K562 (cell line): ENCODE measurements around the gene TASP1. TPM values are rescaled to one million over a fixed set of nuclear protein-coding genes. Genes with fewer than 3 reads are reported as not detected.

Source experiments
- ATAC-seq: fragments of 200-7000 bp; cut with Tn5 transposase; 3 replicates; pipeline ENCODE4 v1.9.1; 2020; ENCODE audit warnings: moderate library complexity
- BruUV-seq: library from RNA; stranded (reverse); fragments of 400-500 nt; replicated peaks from 2 replicates; lab custom pipeline; 2021; lab: Mats Ljungman, UMichigan
- CTCF ChIA-PET: fragments of 300-600 bp; formaldehyde crosslinking; extraction: SDS; loops from one replicate; lab custom pipeline; 2021; ENCODE audit warnings: low intra/inter-chr PET ratio; lab: Yijun Ruan, JAX
- POLR2A ChIA-PET: fragments of 300-600, 350-650 bp; sonication (Branson Sonifier 250); formaldehyde crosslinking; extraction: SDS; loops from one replicate; lab custom pipeline; 2021; ENCODE audit warnings: antibody characterized with exemption, inconsistent platforms; lab: Yijun Ruan, JAX
- DNase-seq, 4 experiments: peaks; one replicate each; pipeline versions ENCODE4 v3.0.0 to v3.0.0-alpha.2; 2011 to 2018; ENCODE audit warnings: low spot score in 3 of 4, mixed read lengths in 3 of 4; ENCODE audit errors: extremely low read depth in 1 of 4
- FAIRE-seq: peaks from 2 replicates; lab custom pipeline; 2011; peaks lifted over from hg19 to GRCh38; lab: Jason Lieb, UNC
- H2AFZ ChIP-seq: 2 replicates; pipeline ENCODE4 v1.6.0; 2011; ENCODE audit warnings: low read depth, low read length, control low read depth, inconsistent platforms
- H3K27ac ChIP-seq: fragments of 200-600 bp; 3 replicates; pipeline ENCODE4 v1.8.0; 2011; ENCODE audit warnings: low read depth, mild to moderate bottlenecking, control low read depth, inconsistent platforms, low read length, moderate library complexity, mixed read lengths; ENCODE audit errors: extremely low read depth
- H3K27me3 ChIP-seq, 2 experiments: fragments of 300-600 bp in 1 of 2; 2 replicates in 1 of 2; 3 replicates in 1 of 2; pipeline versions ENCODE4 v1.6.0 to v1.8.0; 2011; ENCODE audit warnings: inconsistent platforms in 2 of 2, low read length in 2 of 2, mild to moderate bottlenecking in 1 of 2, mixed read lengths in 1 of 2, moderate library complexity in 1 of 2; ENCODE audit not compliant: control insufficient read depth in 2 of 2, insufficient read depth in 2 of 2
- H3K36me3 ChIP-seq: fragments of 300-600 bp; 3 replicates; pipeline ENCODE4 v1.8.0; 2011; ENCODE audit warnings: mild to moderate bottlenecking, low read length, inconsistent platforms; ENCODE audit not compliant: control insufficient read depth, insufficient read depth
- H3K4me1 ChIP-seq, 2 experiments: fragments of 200-600 bp in 1 of 2; replicated peaks in 1 of 2; 2 replicates in 1 of 2; 3 replicates in 1 of 2; pipeline versions ENCODE4 v1.5.1 to v1.8.0; 2011; ENCODE audit warnings: inconsistent platforms in 2 of 2, low read length in 2 of 2, mild to moderate bottlenecking in 1 of 2, mixed read lengths in 1 of 2, moderate library complexity in 1 of 2; ENCODE audit not compliant: control insufficient read depth in 2 of 2, insufficient read depth in 2 of 2
- H3K4me2 ChIP-seq: 2 replicates; pipeline ENCODE4 v1.6.1; 2011; ENCODE audit warnings: low read length, control low read depth, inconsistent platforms, mixed read lengths; ENCODE audit not compliant: insufficient read depth
- H3K4me3 ChIP-seq: fragments of 200-600 bp; sonication (generic), shearing (Covaris generic); 2 replicates; pipeline ENCODE4 v1.5.1; 2016; ENCODE audit warnings: control low read depth, inconsistent platforms
- H3K79me2 ChIP-seq: fragments of 200-600 bp; 3 replicates; pipeline ENCODE4 v1.8.0; 2011; ENCODE audit warnings: low read length, inconsistent platforms; ENCODE audit not compliant: control insufficient read depth, insufficient read depth
- H3K9ac ChIP-seq, 2 experiments: 2 replicates each; pipeline versions ENCODE4 v1.6.0 to v1.6.1; 2011; ENCODE audit warnings: low read depth in 2 of 2, low read length in 2 of 2, control low read depth in 1 of 2, inconsistent platforms in 1 of 2, mild to moderate bottlenecking in 1 of 2, mixed read lengths in 1 of 2; ENCODE audit not compliant: insufficient read depth in 1 of 2
- H3K9me1 ChIP-seq: one replicate; pipeline ENCODE4 v1.6.0; 2011; ENCODE audit warnings: inconsistent platforms, mild to moderate bottlenecking, low read length, moderate library complexity; ENCODE audit not compliant: control insufficient read depth, insufficient read depth
- H3K9me3 ChIP-seq: replicated peaks from 2 replicates; pipeline ENCODE4 v1.5.1; 2011; ENCODE audit warnings: low read depth, low read length, inconsistent platforms; ENCODE audit not compliant: control insufficient read depth, insufficient read depth
- H4K20me1 ChIP-seq: replicated peaks from 2 replicates; pipeline ENCODE4 v1.6.1; 2011; ENCODE audit warnings: low read length, inconsistent platforms, mixed read lengths; ENCODE audit not compliant: control insufficient read depth, insufficient read depth
- CHD7 ChIP-seq: fragments of 200-600 bp; sonication (generic); IDR thresholded peaks from one replicate; pipeline ENCODE4 v1.6.1; 2012; ENCODE audit warnings: mild to moderate bottlenecking, low read depth, low read length, inconsistent platforms
- NBN ChIP-seq: fragments of 450-650 bp; IDR thresholded peaks from 2 replicates; pipeline ENCODE4 v1.6.1; 2016; ENCODE audit warnings: low read depth, mild to moderate bottlenecking
- TFAP4 ChIP-seq: sonication (generic); formaldehyde crosslinking; IDR thresholded peaks from 2 replicates; pipeline ENCODE4 v1.8.0; 2022; ENCODE audit warnings: missing genetic modification reagents, mild to moderate bottlenecking, moderate library complexity, borderline replicate concordance
- WGBS: fragments of 100-300 bp; shearing (Covaris generic); methylation state at CpG from one replicate; pipeline ENCODE4 v1.1.6; 2016; ENCODE audit warnings: low coverage, mixed read lengths; ENCODE audit not compliant: insufficient coverage; ENCODE audit errors: missing lambda C conversion rate; 5-methylcytosine and 5-hydroxymethylcytosine counted together
- in situ Hi-C: fragments of 300-500 bp; cut with MboI; formaldehyde crosslinking; loops from 4 replicates; pipeline ENCODE4 v1.15.0; 2018; ENCODE audit warnings: inconsistent platforms, mixed read lengths
- intact Hi-C: fragments of 100-400 bp; cut with micrococcal nuclease; formaldehyde crosslinking; loops from 2 replicates; pipeline ENCODE4 v1.14.2; 2022
- polyA plus RNA-seq, 8 experiments: library from polyadenylated mRNA; depleted of rRNA in 4 of 8; stranded (reverse) in 5 of 8; unstranded in 3 of 8; fragments of >200 nt; fragmentation: Nextera tagmentation in 2 of 8; fragmentation: Illumina TruSeq in 1 of 8; extraction: Ambion mirVana in 2 of 8; extraction: Trizol in 1 of 8; gene quantifications; 2 replicates each; pipeline versions ENCODE4 v1.2.1 to v1.2.3, GENCODE V29; 2011 to 2014; ENCODE audit warnings: inconsistent platforms in 1 of 8, missing spikeins in 1 of 8
- total RNA-seq, 7 experiments: library from RNA; depleted of rRNA in 6 of 7; stranded (reverse); fragments of >200 nt in 6 of 7; fragmentation: Illumina TruSeq in 2 of 7; extraction: Trizol in 2 of 7; gene quantifications; 2 replicates each; pipeline versions ENCODE4 v1.2.1 to v1.2.3, GENCODE V29; 2011 to 2021; ENCODE audit warnings: low replicate concordance in 1 of 7
- TF ChIP-seq, protein P1 (sequence below): sonication (generic); formaldehyde crosslinking; IDR thresholded peaks from 2 replicates; pipeline ENCODE4 v1.8.0; 2023; ENCODE audit warnings: missing genetic modification reagents, mild to moderate bottlenecking, borderline replicate concordance

TASP1 gene
- total and polyA plus RNA-seq, 9 of the 15 experiments (the other 6 are each of a cell fraction or from before 2014, with no cell fraction given), result 3.7 to 10.6 (median 6.4) TPM

GRCh38 chr20:13455713-13456112 lies 183.0 kb downstream of the TASP1 start:
- no peak overlapping the region for H3K4me2 ChIP-seq
- in situ Hi-C loops (no loop called here), intact Hi-C loops (loop anchor here (10.0 kb wide), 1 partner anchor 89 kb away; no protein-coding TSS in a partner anchor)
- H3K27ac ChIP-seq, result no peak overlapping the region
- no peak for ATAC-seq
- no peaks in the 10 kb centered on the region for H3K79me2 ChIP-seq
- DNase-seq, result no peak
- no TSS peak for BruUV-seq
- H3K27me3 ChIP-seq, result no peaks in the 10 kb centered on the region
- H3K36me3 ChIP-seq, result no peaks in the 10 kb centered on the region
- no peak overlapping the region for H2AFZ ChIP-seq
- H3K9me3 ChIP-seq, result no peaks in the 10 kb centered on the region
- no peak overlapping the region for H3K4me3 ChIP-seq
- no peak for FAIRE-seq
- ChIA-PET CTCF (no interaction called here), POLR2A (no interaction called here)
- no peaks in the 10 kb centered on the region for H3K4me1 ChIP-seq
- no peaks in the 10 kb centered on the region for H3K9me1 ChIP-seq
- 43% methylated on average over 3 of the region's 3 CpGs for WGBS
- H4K20me1 ChIP-seq, result no peaks in the 10 kb centered on the region
- H3K9ac ChIP-seq, result no peak overlapping the region
- TF ChIP-seq TFAP4 (CRISPR knock-in tag) (no peak), CHD7 (no peak), NBN (no peak)
- TF ChIP-seq, protein P1, sequence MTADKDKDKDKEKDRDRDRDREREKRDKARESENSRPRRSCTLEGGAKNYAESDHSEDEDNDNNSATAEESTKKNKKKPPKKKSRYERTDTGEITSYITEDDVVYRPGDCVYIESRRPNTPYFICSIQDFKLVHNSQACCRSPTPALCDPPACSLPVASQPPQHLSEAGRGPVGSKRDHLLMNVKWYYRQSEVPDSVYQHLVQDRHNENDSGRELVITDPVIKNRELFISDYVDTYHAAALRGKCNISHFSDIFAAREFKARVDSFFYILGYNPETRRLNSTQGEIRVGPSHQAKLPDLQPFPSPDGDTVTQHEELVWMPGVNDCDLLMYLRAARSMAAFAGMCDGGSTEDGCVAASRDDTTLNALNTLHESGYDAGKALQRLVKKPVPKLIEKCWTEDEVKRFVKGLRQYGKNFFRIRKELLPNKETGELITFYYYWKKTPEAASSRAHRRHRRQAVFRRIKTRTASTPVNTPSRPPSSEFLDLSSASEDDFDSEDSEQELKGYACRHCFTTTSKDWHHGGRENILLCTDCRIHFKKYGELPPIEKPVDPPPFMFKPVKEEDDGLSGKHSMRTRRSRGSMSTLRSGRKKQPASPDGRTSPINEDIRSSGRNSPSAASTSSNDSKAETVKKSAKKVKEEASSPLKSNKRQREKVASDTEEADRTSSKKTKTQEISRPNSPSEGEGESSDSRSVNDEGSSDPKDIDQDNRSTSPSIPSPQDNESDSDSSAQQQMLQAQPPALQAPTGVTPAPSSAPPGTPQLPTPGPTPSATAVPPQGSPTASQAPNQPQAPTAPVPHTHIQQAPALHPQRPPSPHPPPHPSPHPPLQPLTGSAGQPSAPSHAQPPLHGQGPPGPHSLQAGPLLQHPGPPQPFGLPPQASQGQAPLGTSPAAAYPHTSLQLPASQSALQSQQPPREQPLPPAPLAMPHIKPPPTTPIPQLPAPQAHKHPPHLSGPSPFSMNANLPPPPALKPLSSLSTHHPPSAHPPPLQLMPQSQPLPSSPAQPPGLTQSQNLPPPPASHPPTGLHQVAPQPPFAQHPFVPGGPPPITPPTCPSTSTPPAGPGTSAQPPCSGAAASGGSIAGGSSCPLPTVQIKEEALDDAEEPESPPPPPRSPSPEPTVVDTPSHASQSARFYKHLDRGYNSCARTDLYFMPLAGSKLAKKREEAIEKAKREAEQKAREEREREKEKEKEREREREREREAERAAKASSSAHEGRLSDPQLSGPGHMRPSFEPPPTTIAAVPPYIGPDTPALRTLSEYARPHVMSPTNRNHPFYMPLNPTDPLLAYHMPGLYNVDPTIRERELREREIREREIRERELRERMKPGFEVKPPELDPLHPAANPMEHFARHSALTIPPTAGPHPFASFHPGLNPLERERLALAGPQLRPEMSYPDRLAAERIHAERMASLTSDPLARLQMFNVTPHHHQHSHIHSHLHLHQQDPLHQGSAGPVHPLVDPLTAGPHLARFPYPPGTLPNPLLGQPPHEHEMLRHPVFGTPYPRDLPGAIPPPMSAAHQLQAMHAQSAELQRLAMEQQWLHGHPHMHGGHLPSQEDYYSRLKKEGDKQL (CRISPR knock-in tag), result no peak
